ENCODE data around the gene MYCT1. TPM values are rescaled to one million over a fixed set of nuclear protein-coding genes. Genes with fewer than 3 reads are reported as not detected.

The MYCT1 gene
- total RNA-seq, 5 donors from 2014 or later (not counting 1 experiment from before 2014, with no cell fraction given), result 0.25 to 0.44 (median 0.26) TPM

Other genes with a start within 250 kb of the MYCT1 start
- gene SYNE1, start 60.5 kb upstream of the MYCT1 start, total RNA-seq, result 100 to 1,000 TPM; 174 to 235 (median 192) TPM
- gene VIP, start 52.9 kb downstream of the MYCT1 start, total RNA-seq, result not detected